ENCODE data around the gene PMM1. TPM values are rescaled to one million over a fixed set of nuclear protein-coding genes. Genes with fewer than 3 reads are reported as not detected.

PMM1 gene
- polyA plus RNA-seq, 1 of the 3 experiments (the other 2 are of a cell fraction), result 46.4 TPM

- H3K9me3 ChIP-seq, result no peaks in the 10 kb centered on the region
- H3K9me2 ChIP-seq, result no peaks in the 10 kb centered on the region
- H3F3A ChIP-seq (replicated peaks; ENCODE audit: insufficient read depth), result no peaks in the 10 kb centered on the region
- no peak overlapping the region for H3K4me2 ChIP-seq
- H4K20me1 ChIP-seq (ENCODE audit: insufficient read depth), result no peaks in the 10 kb centered on the region
- no peak overlapping the region for H3K27ac ChIP-seq (ENCODE audit: low read depth in 2 of 2, low read length in 1 of 2)
- no peak overlapping the region for H2AFZ ChIP-seq (ENCODE audit: low read depth)
- no peak overlapping the region for H3K4me3 ChIP-seq (ENCODE audit: low read depth in 2 of 2, low read length in 1 of 2)
- ChIA-PET POLR2A (no interaction called here), CTCF (interaction anchor here (1.2 to 1.9 kb wide), 4 partner anchors 9 to 128 kb away, joined by 3 to 11 read pairs (median 6); partner anchors contain the start of gene POLR3H)
- no CpG with 5 or more reads among the region's 17 CpGs for WGBS (ENCODE audit: low lambda C conversion rate)
- no peak for DNase-seq
- no peaks in the 10 kb centered on the region; a peak in 1 of 4 replicates for H3K4me1 ChIP-seq (ENCODE audit: control insufficient read depth in 1 of 2, insufficient read depth in 2 of 2, low read depth in 1 of 2, low read length in 1 of 2)
- no peaks in the 10 kb centered on the region for H3K27me3 ChIP-seq (ENCODE audit: insufficient read depth)
- H3K9ac ChIP-seq, result no peak overlapping the region
- TF ChIP-seq, protein P1, sequence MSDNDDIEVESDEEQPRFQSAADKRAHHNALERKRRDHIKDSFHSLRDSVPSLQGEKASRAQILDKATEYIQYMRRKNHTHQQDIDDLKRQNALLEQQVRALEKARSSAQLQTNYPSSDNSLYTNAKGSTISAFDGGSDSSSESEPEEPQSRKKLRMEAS (IDR thresholded peaks at IDR 0.05; ENCODE audit: low read depth), result no peak
- TF ChIP-seq TAF1 (IDR thresholded peaks at IDR 0.05; ENCODE audit: borderline replicate concordance, low read depth, low read length), result no peak
- no peak for TF ChIP-seq REST (IDR thresholded peaks at IDR 0.05; ENCODE audit: low read depth, low read length)
- no peak for TF ChIP-seq GABPA (IDR thresholded peaks at IDR 0.05; ENCODE audit: low read depth)
- TF ChIP-seq POLR2AphosphoS5 (IDR thresholded peaks at IDR 0.05; ENCODE audit: low read depth, low read length), result no peak
- no peak for TF ChIP-seq FOSL2 (IDR thresholded peaks at IDR 0.05; ENCODE audit: borderline replicate concordance, low read depth)
- TF ChIP-seq USF2 (IDR thresholded peaks at IDR 0.05; ENCODE audit: borderline replicate concordance, low read depth, low read length), result no peak
- peaks cover 0 to 15% of the 10 kb centered on the region in 2 experiments for H3K36me3 ChIP-seq (replicated peaks in 1 of 2; ENCODE audit: control insufficient read depth in 1 of 2, insufficient read depth in 2 of 2, low read length in 1 of 2)
- no peaks in the 10 kb centered on the region; the same call in 1 of the 2 replicates for H3K79me2 ChIP-seq (ENCODE audit: insufficient read depth)
Observed at GRCh38 chr22:41531715-41532477, 57.7 kb downstream of the PMM1 start.

DNA sequence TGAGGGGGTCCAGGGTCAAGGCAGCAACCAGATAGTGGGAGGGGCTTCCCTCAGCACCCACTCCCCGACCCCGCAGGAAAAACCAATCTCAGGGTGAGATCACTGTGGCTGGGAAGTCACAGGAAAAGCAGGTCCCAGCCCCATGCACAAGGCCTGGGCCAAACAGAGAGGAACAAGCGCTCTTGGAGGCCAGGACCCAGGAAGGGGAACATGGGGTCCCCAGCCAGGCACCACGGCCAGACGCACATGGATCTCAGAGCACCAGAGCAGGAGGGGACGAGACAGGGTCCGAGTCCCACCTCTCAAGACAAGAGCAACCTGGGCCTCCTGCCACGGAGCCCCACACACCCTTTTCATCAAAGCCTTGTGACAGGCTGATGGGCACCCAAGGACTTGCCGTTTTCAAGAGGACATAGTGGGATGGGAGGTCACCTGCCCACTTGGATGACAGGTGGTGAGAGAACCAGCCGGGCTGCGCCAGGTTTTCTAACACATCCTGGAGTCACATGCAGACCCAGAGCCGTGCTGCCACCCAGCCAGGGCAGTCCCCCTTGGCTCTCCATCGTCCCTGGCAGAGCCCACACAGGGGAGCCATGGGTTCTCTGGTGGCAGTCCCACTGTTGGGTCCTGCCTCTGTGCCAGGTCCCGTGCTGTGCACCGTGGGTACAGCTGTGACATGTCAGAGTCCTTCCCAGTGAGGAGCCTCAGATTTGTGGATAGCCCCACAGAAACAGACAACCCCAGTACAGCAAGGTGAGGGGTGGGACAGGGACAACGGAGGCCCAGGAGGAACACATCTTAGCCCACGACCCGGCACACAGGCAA is 58.5 kb downstream of the PMM1 start:
- no peak overlapping the region for H3K4me3 ChIP-seq (ENCODE audit: low read depth in 2 of 2, low read length in 1 of 2)
- no peak for DNase-seq
- H3K9me3 ChIP-seq, result no peaks in the 10 kb centered on the region
- H3K36me3 ChIP-seq (replicated peaks in 1 of 2; ENCODE audit: control insufficient read depth in 1 of 2, insufficient read depth in 2 of 2, low read length in 1 of 2), result peaks cover 0 to 16% of the 10 kb centered on the region in 2 experiments
- POLR2A ChIA-PET, result no interaction called here
- CTCF ChIA-PET, result interaction anchor here (1.4 kb wide), 1 partner anchor 128 kb away, joined by 3 read pairs; no protein-coding TSS in a partner anchor
- H3K79me2 ChIP-seq (ENCODE audit: insufficient read depth), result no peaks in the 10 kb centered on the region; the same call in 1 of the 2 replicates
- H3K27ac ChIP-seq (ENCODE audit: low read depth in 2 of 2, low read length in 1 of 2), result no peak overlapping the region
- no peaks in the 10 kb centered on the region for H3F3A ChIP-seq (replicated peaks; ENCODE audit: insufficient read depth)
- H3K27me3 ChIP-seq (ENCODE audit: insufficient read depth), result no peaks in the 10 kb centered on the region
- no peak overlapping the region for H2AFZ ChIP-seq (ENCODE audit: low read depth)
- H3K4me1 ChIP-seq (ENCODE audit: control insufficient read depth in 1 of 2, insufficient read depth in 2 of 2, low read depth in 1 of 2, low read length in 1 of 2), result no peaks in the 10 kb centered on the region; a peak in 1 of 4 replicates
- H3K9ac ChIP-seq, result no peak overlapping the region
- no peak overlapping the region for H3K4me2 ChIP-seq
- no peaks in the 10 kb centered on the region for H4K20me1 ChIP-seq (ENCODE audit: insufficient read depth)
- no peaks in the 10 kb centered on the region for H3K9me2 ChIP-seq
- 80% methylated on average over 5 of the region's 18 CpGs for WGBS (ENCODE audit: low lambda C conversion rate)
- TF ChIP-seq GATA2 (CRISPR knock-in tag; IDR thresholded peaks at IDR 0.05) (no peak), NRF1 (IDR thresholded peaks at IDR 0.05; ENCODE audit: low read depth, low read length) (no peak), SMC3 (IDR thresholded peaks at IDR 0.05; ENCODE audit: low read depth, low read length) (no peak), RAD21 (IDR thresholded peaks at IDR 0.05; ENCODE audit: low read length) (no peak), POLR2AphosphoS5 (IDR thresholded peaks at IDR 0.05; ENCODE audit: low read depth, low read length) (no peak), JUND (IDR thresholded peaks at IDR 0.05) (no peak), FOSL2 (IDR thresholded peaks at IDR 0.05; ENCODE audit: borderline replicate concordance, low read depth) (no peak), MEF2A (IDR thresholded peaks at IDR 0.05; ENCODE audit: borderline replicate concordance, low read depth) (no peak), RXRA (IDR thresholded peaks at IDR 0.05; ENCODE audit: borderline replicate concordance, low read depth) (no peak), TEAD4 (IDR thresholded peaks at IDR 0.05; ENCODE audit: borderline replicate concordance, insufficient read depth) (no peak), MXI1 (IDR thresholded peaks at IDR 0.05; ENCODE audit: low read depth, low read length) (no peak)
- TF ChIP-seq, protein P2, sequence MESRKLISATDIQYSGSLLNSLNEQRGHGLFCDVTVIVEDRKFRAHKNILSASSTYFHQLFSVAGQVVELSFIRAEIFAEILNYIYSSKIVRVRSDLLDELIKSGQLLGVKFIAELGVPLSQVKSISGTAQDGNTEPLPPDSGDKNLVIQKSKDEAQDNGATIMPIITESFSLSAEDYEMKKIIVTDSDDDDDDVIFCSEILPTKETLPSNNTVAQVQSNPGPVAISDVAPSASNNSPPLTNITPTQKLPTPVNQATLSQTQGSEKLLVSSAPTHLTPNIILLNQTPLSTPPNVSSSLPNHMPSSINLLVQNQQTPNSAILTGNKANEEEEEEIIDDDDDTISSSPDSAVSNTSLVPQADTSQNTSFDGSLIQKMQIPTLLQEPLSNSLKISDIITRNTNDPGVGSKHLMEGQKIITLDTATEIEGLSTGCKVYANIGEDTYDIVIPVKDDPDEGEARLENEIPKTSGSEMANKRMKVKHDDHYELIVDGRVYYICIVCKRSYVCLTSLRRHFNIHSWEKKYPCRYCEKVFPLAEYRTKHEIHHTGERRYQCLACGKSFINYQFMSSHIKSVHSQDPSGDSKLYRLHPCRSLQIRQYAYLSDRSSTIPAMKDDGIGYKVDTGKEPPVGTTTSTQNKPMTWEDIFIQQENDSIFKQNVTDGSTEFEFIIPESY (IDR thresholded peaks at IDR 0.05; ENCODE audit: borderline replicate concordance, low read depth), result no peak
- TF ChIP-seq, protein P1 (IDR thresholded peaks at IDR 0.05; ENCODE audit: low read depth), result no peak

Data from SK-N-SH (cell line).